H9 (cell line): Measurements from ENCODE around the gene NANOS1. TPM values are rescaled to one million over a fixed set of nuclear protein-coding genes. Genes with fewer than 3 reads are reported as not detected.

Source experiments
- DNase-seq: peaks from one replicate; pipeline ENCODE4 v3.0.0-alpha.2; 2017
- H2AFZ ChIP-seq: one replicate; pipeline ENCODE4 v1.6.1; 2013; ENCODE audit warnings: mild to moderate bottlenecking, low read length, control low read depth, moderate library complexity
- H2AK5ac ChIP-seq: 2 replicates; pipeline ENCODE4 v1.6.1; 2013; ENCODE audit warnings: low read length, control low read depth, mixed read lengths; ENCODE audit not compliant: insufficient read length
- H2BK120ac ChIP-seq: one replicate; pipeline ENCODE4 v1.6.1; 2013; ENCODE audit warnings: low read depth, mild to moderate bottlenecking, low read length, control low read depth, inconsistent platforms; ENCODE audit not compliant: poor library complexity, severe bottlenecking
- H2BK12ac ChIP-seq: 2 replicates; pipeline ENCODE4 v1.6.1; 2013; ENCODE audit warnings: low read length, control low read depth, mixed read lengths, low read depth; ENCODE audit not compliant: insufficient read length
- H2BK15ac ChIP-seq: 2 replicates; pipeline ENCODE4 v1.6.1; 2013; ENCODE audit warnings: low read depth, low read length, control low read depth
- H2BK20ac ChIP-seq: one replicate; pipeline ENCODE4 v1.6.1; 2013; ENCODE audit warnings: low read depth, mild to moderate bottlenecking, low read length, control low read depth, inconsistent platforms; ENCODE audit not compliant: poor library complexity, severe bottlenecking
- H2BK5ac ChIP-seq: 2 replicates; pipeline ENCODE4 v1.6.1; 2013; ENCODE audit warnings: low read length, control low read depth, mixed read lengths; ENCODE audit not compliant: insufficient read length
- H3K14ac ChIP-seq: 2 replicates; pipeline ENCODE4 v1.6.1; 2013; ENCODE audit warnings: low read length, control low read depth; ENCODE audit not compliant: insufficient read depth
- H3K18ac ChIP-seq: 2 replicates; pipeline ENCODE4 v1.6.1; 2013; ENCODE audit warnings: low read depth, mild to moderate bottlenecking, mixed read lengths, low read length, control low read depth; ENCODE audit not compliant: insufficient read length
- H3K23ac ChIP-seq: 2 replicates; pipeline ENCODE4 v1.6.1; 2013; ENCODE audit warnings: low read length, control low read depth, mixed read lengths, low read depth; ENCODE audit not compliant: insufficient read length
- H3K23me2 ChIP-seq: 2 replicates; pipeline ENCODE4 v1.6.1; 2013; ENCODE audit warnings: low read depth, mild to moderate bottlenecking, mixed read lengths, low read length, control low read depth; ENCODE audit not compliant: insufficient read length, poor library complexity, severe bottlenecking
- H3K27ac ChIP-seq: 2 replicates; pipeline ENCODE4 v1.5.1; 2013; ENCODE audit warnings: low read length, control low read depth, mixed read lengths, low read depth; ENCODE audit not compliant: insufficient read length
- H3K27me3 ChIP-seq: 2 replicates; pipeline ENCODE4 v1.6.1; 2013; ENCODE audit warnings: low read length, control low read depth, inconsistent platforms; ENCODE audit not compliant: insufficient read depth
- H3K4ac ChIP-seq: 2 replicates; pipeline ENCODE4 v1.6.1; 2013; ENCODE audit warnings: low read depth, mild to moderate bottlenecking, control low read depth, inconsistent platforms, low read length, moderate library complexity
- H3K4me1 ChIP-seq: 2 replicates; pipeline ENCODE4 v1.6.1; 2013; ENCODE audit warnings: low read length, control low read depth, inconsistent platforms; ENCODE audit not compliant: insufficient read depth
- H3K4me2 ChIP-seq: 2 replicates; pipeline ENCODE4 v1.6.1; 2013; ENCODE audit warnings: low read length, control low read depth, mixed read lengths; ENCODE audit not compliant: insufficient read length, insufficient read depth
- H3K56ac ChIP-seq: 2 replicates; pipeline ENCODE4 v1.6.1; 2013; ENCODE audit warnings: low read depth, mild to moderate bottlenecking, mixed read lengths, low read length, control low read depth; ENCODE audit not compliant: insufficient read length
- H3K79me1 ChIP-seq: 2 replicates; pipeline ENCODE4 v1.6.1; 2013; ENCODE audit warnings: low read depth, mild to moderate bottlenecking, moderate library complexity, low read length, control low read depth, inconsistent platforms; ENCODE audit not compliant: insufficient read depth, poor library complexity, severe bottlenecking
- H3K79me2 ChIP-seq: 2 replicates; pipeline ENCODE4 v1.6.1; 2013; ENCODE audit warnings: low read length, control low read depth, inconsistent platforms; ENCODE audit not compliant: insufficient read depth
- H3K9ac ChIP-seq: 2 replicates; pipeline ENCODE4 v1.6.1; 2013; ENCODE audit warnings: low read length, control low read depth, mixed read lengths; ENCODE audit not compliant: insufficient read length; ENCODE audit errors: extremely low read depth
- H3K9me3 ChIP-seq: one replicate; pipeline ENCODE4 v1.6.1; 2013; ENCODE audit warnings: low read depth, low read length, inconsistent platforms; ENCODE audit not compliant: control insufficient read depth
- H3T11ph ChIP-seq: one replicate; pipeline ENCODE4 v1.6.1; 2013; ENCODE audit warnings: mild to moderate bottlenecking, low read length, control low read depth, inconsistent platforms
- H4K20me1 ChIP-seq: one replicate; pipeline ENCODE4 v1.6.1; 2013; ENCODE audit not compliant: control insufficient read depth, insufficient read length, insufficient read depth
- H4K5ac ChIP-seq: 2 replicates; pipeline ENCODE4 v1.6.1; 2013; ENCODE audit warnings: low read depth, mild to moderate bottlenecking, mixed read lengths, low read length, control low read depth; ENCODE audit not compliant: insufficient read length
- H4K8ac ChIP-seq: replicated peaks from 2 replicates; pipeline ENCODE4 v1.6.1; 2013; ENCODE audit warnings: low read length, control low read depth, mixed read lengths, low read depth; ENCODE audit not compliant: insufficient read length
- H4K91ac ChIP-seq: 2 replicates; pipeline ENCODE4 v1.6.1; 2013; ENCODE audit warnings: low read depth, mild to moderate bottlenecking, moderate library complexity, mixed read lengths, low read length, control low read depth; ENCODE audit not compliant: insufficient read length
- H3K27ac Mint-ChIP-seq, 3 experiments: 2 replicates in 2 of 3; 3 replicates in 1 of 3; pipeline ENCODE4 v1.8.0; 2020 to 2021; ENCODE audit warnings: mixed read lengths in 3 of 3, mild to moderate bottlenecking in 1 of 3, moderate library complexity in 1 of 3
- H3K27me3 Mint-ChIP-seq: 2 replicates; pipeline ENCODE4 v1.8.0; 2021; ENCODE audit warnings: low read depth, mild to moderate bottlenecking, moderate library complexity, mixed read lengths
- H3K36me3 Mint-ChIP-seq, 3 experiments: 2 replicates in 2 of 3; 3 replicates in 1 of 3; pipeline ENCODE4 v1.8.0; 2020 to 2021; ENCODE audit warnings: low read depth in 3 of 3, mixed read lengths in 3 of 3; ENCODE audit not compliant: insufficient read depth in 1 of 3
- H3K4me1 Mint-ChIP-seq, 2 experiments: 2 replicates each; pipeline ENCODE4 v1.8.0; 2020; ENCODE audit warnings: mixed read lengths in 2 of 2
- H3K4me3 Mint-ChIP-seq, 2 experiments: 2 replicates in 1 of 2; 3 replicates in 1 of 2; pipeline ENCODE4 v1.8.0; 2020 to 2021; ENCODE audit warnings: mild to moderate bottlenecking in 2 of 2, mixed read lengths in 2 of 2, moderate library complexity in 1 of 2
- H3K9me3 Mint-ChIP-seq, 2 experiments: 2 replicates in 1 of 2; 3 replicates in 1 of 2; pipeline ENCODE4 v1.8.0; 2020; ENCODE audit warnings: mild to moderate bottlenecking in 2 of 2, mixed read lengths in 2 of 2, moderate library complexity in 1 of 2
- CTCF ChIP-seq: fragments of 200-600 bp; sonication (generic); conservative IDR thresholded peaks from 3 replicates; pipeline ENCODE4 v1.8.0; 2021; ENCODE audit warnings: antibody characterized with exemption, mild to moderate bottlenecking
- WGBS: extraction: QIAGEN DNeasy Blood & Tissue Kit; methylation state at CpG from one replicate; pipeline ENCODE4 v1.1.7; 2013; ENCODE audit warnings: missing lambda C conversion rate, low lambda C conversion rate, mixed read lengths; ENCODE audit not compliant: insufficient read length; ENCODE audit errors: extremely low coverage; 5-methylcytosine and 5-hydroxymethylcytosine counted together
- total RNA-seq: library from RNA; stranded (reverse); gene quantifications from 2 replicates; pipeline ENCODE4 v1.2.1, GENCODE V29; 2021

The NANOS1 gene
- total RNA-seq, 1 experiment from 2014 or later: 4.5 TPM

GRCh38 chr10:118998183-118998582, 31.3 kb upstream of the NANOS1 start:
- H3K27ac Mint-ChIP-seq: no peak overlapping the region
- no peak overlapping the region for H2BK12ac ChIP-seq
- no peak overlapping the region for H3K4ac ChIP-seq
- H2AFZ ChIP-seq: no peak overlapping the region
- DNase-seq: no peak
- H3K9me3 Mint-ChIP-seq: peaks cover 2 to 5% of the 10 kb centered on the region in 2 experiments
- no peak overlapping the region for H2AK5ac ChIP-seq
- no peak overlapping the region for H2BK15ac ChIP-seq
- peaks cover 2% of the 10 kb centered on the region; the same call in 1 of the 2 replicates for H3K27me3 Mint-ChIP-seq
- H3K56ac ChIP-seq: no peak overlapping the region
- no peaks in the 10 kb centered on the region for H4K20me1 ChIP-seq
- no peak overlapping the region for H4K91ac ChIP-seq
- H3K4me3 Mint-ChIP-seq: no peak overlapping the region
- no peaks in the 10 kb centered on the region for H3K79me2 ChIP-seq
- no peak overlapping the region for H2BK120ac ChIP-seq
- no peak overlapping the region for H3K27ac ChIP-seq
- no peak overlapping the region for H3K4me2 ChIP-seq
- H4K8ac ChIP-seq: no peak overlapping the region
- H2BK5ac ChIP-seq: no peak overlapping the region
- no peak overlapping the region for H3K14ac ChIP-seq
- H3K23ac ChIP-seq: no peak overlapping the region
- no peak overlapping the region for H4K5ac ChIP-seq
- TF ChIP-seq CTCF: no peak
- H3K36me3 Mint-ChIP-seq: no peaks in the 10 kb centered on the region; a peak in 1 of 7 replicates
- peaks cover 19 to 23% of the 10 kb centered on the region in 2 experiments for H3K4me1 Mint-ChIP-seq
- no peaks in the 10 kb centered on the region for H3K79me1 ChIP-seq
- no peaks in the 10 kb centered on the region for H3K9me3 ChIP-seq
- H3K4me1 ChIP-seq: no peaks in the 10 kb centered on the region
- no peak overlapping the region for H3K9ac ChIP-seq
- no peak overlapping the region for H2BK20ac ChIP-seq
- no peaks in the 10 kb centered on the region for H3K27me3 ChIP-seq
- H3K23me2 ChIP-seq: no peaks in the 10 kb centered on the region
- H3K18ac ChIP-seq: no peak overlapping the region
- no CpG with 5 or more reads among the region's 5 CpGs for WGBS
- no peak overlapping the region for H3T11ph ChIP-seq
